HG03378 (cell line): Measurements from ENCODE around the gene MCIDAS.

ENCODE experiments used
- ATAC-seq: cut with Tn5 transposase; IDR thresholded peaks from one replicate; pipeline ENCODE4 v1.9.1; 2021; ENCODE audit warnings: mild to moderate bottlenecking, moderate library complexity; ENCODE audit not compliant: unreplicated experiment

MCIDAS gene

GRCh38 chr5:55226934-55227663 is at the start of gene MCIDAS:
Gene MCIDAS (minus strand): TSS chr5:55227315. CDS start chr5:55227138, 177 bp downstream.
- ATAC-seq = peak; percentile 20

- ATAC-seq = no peak
Observed at GRCh38 chr5:55276771-55277170, 49.7 kb upstream of the MCIDAS start.

GRCh38 chr5:55258339-55258738 is 31.2 kb upstream of the MCIDAS start:
- no peak for ATAC-seq

- no peak for ATAC-seq
Observed at GRCh38 chr5:55254802-55255201, 27.7 kb upstream of the MCIDAS start.

GRCh38 chr5:55250064-55250463 is 22.9 kb upstream of the MCIDAS start:
- ATAC-seq = no peak

- ATAC-seq = no peak
Observed at GRCh38 chr5:55241746-55242145, 14.6 kb upstream of the MCIDAS start.

- no peak for ATAC-seq
Observed at GRCh38 chr5:55236800-55237199, 9.7 kb upstream of the MCIDAS start.

- ATAC-seq = no peak
Observed at GRCh38 chr5:55234121-55234700, 7.1 kb upstream of the MCIDAS start.

- no peak for ATAC-seq
Observed at GRCh38 chr5:55232985-55233928, 6.1 kb upstream of the MCIDAS start, which contains the start of gene CCNO. Gene CCNO (minus strand): TSS chr5:55233608. CDS start chr5:55233523, 85 bp downstream.

GRCh38 chr5:55232271-55232984 is 5.3 kb upstream of the MCIDAS start:
- no peak for ATAC-seq

- ATAC-seq = no peak
Observed at GRCh38 chr5:55231919-55232270, 4.8 kb upstream of the MCIDAS start.

GRCh38 chr5:55231029-55231918 is 4.2 kb upstream of the MCIDAS start:
- ATAC-seq = no peak

GRCh38 chr5:55230086-55230629 is 3.0 kb upstream of the MCIDAS start:
- no peak for ATAC-seq

- no peak for ATAC-seq
Observed at GRCh38 chr5:55227664-55228430, 732 bp upstream of the MCIDAS start.

GRCh38 chr5:55226027-55226933 is 835 bp downstream of the MCIDAS start:
- ATAC-seq = peak; percentile 52

- no peak for ATAC-seq
Observed at GRCh38 chr5:55225346-55225745, 1.8 kb downstream of the MCIDAS start.

GRCh38 chr5:55223812-55224240 is 3.3 kb downstream of the MCIDAS start:
- no peak for ATAC-seq
